ENCODE results near the gene ELOVL7.

Gene ELOVL7

DNA sequence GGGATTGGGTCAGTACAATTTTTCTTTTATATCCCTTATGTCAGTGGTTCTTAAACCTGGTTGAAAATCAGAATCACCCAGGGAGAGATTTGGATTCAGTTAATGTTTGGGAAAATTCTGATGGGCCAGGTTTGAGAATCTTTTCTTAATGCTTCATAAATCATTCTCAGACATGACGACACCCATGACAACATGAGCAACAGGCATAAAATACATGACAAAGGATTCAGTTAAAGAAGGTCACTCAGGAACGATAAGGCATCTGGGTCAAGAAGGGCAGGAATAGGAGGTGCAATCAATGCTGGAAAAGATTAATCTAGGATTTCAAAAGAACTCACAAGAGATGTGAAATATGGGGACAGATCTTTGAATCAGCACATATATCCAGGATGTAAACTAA, 41.8 kb downstream of the ELOVL7 start:
- TF ChIP-seq SIN3A (IDR thresholded peaks at IDR 0.05; ENCODE audit: borderline replicate concordance, insufficient read depth, low read length): no peak
- no peak for TF ChIP-seq POLR2AphosphoS5 (IDR thresholded peaks at IDR 0.05; ENCODE audit: low read depth, low read length)
- TF ChIP-seq, protein P1, sequence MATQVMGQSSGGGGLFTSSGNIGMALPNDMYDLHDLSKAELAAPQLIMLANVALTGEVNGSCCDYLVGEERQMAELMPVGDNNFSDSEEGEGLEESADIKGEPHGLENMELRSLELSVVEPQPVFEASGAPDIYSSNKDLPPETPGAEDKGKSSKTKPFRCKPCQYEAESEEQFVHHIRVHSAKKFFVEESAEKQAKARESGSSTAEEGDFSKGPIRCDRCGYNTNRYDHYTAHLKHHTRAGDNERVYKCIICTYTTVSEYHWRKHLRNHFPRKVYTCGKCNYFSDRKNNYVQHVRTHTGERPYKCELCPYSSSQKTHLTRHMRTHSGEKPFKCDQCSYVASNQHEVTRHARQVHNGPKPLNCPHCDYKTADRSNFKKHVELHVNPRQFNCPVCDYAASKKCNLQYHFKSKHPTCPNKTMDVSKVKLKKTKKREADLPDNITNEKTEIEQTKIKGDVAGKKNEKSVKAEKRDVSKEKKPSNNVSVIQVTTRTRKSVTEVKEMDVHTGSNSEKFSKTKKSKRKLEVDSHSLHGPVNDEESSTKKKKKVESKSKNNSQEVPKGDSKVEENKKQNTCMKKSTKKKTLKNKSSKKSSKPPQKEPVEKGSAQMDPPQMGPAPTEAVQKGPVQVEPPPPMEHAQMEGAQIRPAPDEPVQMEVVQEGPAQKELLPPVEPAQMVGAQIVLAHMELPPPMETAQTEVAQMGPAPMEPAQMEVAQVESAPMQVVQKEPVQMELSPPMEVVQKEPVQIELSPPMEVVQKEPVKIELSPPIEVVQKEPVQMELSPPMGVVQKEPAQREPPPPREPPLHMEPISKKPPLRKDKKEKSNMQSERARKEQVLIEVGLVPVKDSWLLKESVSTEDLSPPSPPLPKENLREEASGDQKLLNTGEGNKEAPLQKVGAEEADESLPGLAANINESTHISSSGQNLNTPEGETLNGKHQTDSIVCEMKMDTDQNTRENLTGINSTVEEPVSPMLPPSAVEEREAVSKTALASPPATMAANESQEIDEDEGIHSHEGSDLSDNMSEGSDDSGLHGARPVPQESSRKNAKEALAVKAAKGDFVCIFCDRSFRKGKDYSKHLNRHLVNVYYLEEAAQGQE (IDR thresholded peaks at IDR 0.05; ENCODE audit: insufficient read depth in 1 of 2, low read depth in 2 of 2, low read length in 2 of 2): no peak
- TF ChIP-seq FOXP2 (optimal IDR thresholded peaks at IDR 0.05; ENCODE audit: borderline replicate concordance, extremely low read depth, extremely low read length, insufficient read depth): no peak
- TF ChIP-seq TAF1 (IDR thresholded peaks at IDR 0.05; ENCODE audit: borderline replicate concordance, insufficient read depth, low read length): no peak

DNA sequence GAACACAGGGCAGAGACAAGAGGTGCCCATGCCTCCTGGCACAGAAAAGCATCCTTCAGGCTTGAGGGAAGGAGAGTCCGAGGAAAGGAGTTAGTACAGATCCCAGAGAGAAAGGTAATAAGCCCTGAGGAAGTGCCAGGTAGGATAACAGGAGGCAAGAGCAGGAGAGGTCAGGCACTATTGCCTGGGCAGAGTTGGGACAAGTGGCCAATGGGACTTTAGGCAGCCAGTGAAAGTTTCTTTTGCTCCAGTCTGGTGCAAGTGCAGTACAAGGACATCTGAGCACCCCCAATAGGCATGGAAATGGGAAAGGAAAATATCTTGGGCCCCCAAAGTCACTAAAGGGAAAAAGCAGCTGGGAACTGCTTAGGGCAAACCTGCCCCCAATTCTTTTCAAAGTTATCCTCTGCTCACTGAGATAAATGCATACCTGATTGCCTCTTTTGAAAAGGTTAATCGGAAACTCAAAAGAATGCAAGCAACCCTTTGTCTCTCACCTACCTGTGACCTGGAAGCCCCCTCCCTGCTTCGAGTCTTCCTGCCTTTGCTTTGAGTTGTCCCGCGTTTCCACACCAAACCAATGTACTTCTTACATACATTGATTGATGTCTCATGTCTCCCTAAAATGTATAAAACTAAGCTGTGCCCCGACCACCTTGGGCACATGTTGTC, 46.5 kb downstream of the ELOVL7 start:
- no peak for TF ChIP-seq TAF1 (IDR thresholded peaks at IDR 0.05; ENCODE audit: borderline replicate concordance, insufficient read depth, low read length)

DNA sequence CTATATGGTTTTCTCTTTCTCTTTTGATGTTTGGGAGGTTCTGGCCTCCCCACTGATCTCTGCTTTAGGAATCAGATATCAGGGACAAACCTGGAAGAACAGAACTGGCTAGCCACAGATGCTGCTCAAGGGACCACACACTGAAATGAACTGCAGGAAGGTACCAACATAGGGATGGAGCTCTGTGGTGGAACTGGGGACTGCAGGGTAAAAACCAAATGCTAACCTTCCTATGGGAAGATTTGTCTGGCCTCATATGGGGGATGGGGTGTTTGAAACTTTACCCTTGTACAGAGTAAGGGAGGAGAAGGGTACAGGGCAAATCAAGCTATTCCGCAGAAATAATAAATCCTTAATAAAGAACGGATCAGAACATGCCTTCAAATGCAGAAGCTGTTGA, 49.4 kb downstream of the ELOVL7 start:
- no peak for TF ChIP-seq SIN3A (IDR thresholded peaks at IDR 0.05; ENCODE audit: borderline replicate concordance, insufficient read depth, low read length)
- TF ChIP-seq, protein P1 (IDR thresholded peaks at IDR 0.05; ENCODE audit: insufficient read depth in 1 of 2, low read depth in 2 of 2, low read length in 2 of 2): no peak
- TF ChIP-seq POLR2AphosphoS5 (IDR thresholded peaks at IDR 0.05; ENCODE audit: low read depth, low read length): no peak
- no peak for TF ChIP-seq FOXP2 (optimal IDR thresholded peaks at IDR 0.05; ENCODE audit: borderline replicate concordance, extremely low read depth, extremely low read length, insufficient read depth)
- no peak for TF ChIP-seq TAF1 (IDR thresholded peaks at IDR 0.05; ENCODE audit: borderline replicate concordance, insufficient read depth, low read length)

DNA sequence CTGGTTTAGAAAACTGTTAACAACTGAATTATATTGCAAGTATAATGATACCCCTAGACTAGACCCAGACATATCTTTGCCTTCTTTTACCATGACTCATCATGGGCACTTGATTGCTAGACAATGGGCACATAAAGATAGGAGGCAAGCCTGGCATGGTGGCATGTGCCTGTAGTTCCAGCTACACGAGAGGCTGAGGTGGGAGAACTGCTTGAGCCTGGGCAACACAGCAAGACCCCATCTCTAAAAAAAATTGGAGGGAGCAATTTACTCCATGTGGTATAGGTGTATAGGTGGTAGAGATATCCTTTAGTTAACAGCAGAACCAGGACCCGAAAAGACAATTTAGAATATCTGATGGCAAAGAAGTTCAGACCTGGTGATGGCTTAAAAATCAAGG, 51.6 kb downstream of the ELOVL7 start:
- TF ChIP-seq SIN3A (IDR thresholded peaks at IDR 0.05; ENCODE audit: borderline replicate concordance, insufficient read depth, low read length): no peak
- TF ChIP-seq, protein P1 (IDR thresholded peaks at IDR 0.05; ENCODE audit: insufficient read depth in 1 of 2, low read depth in 2 of 2, low read length in 2 of 2): no peak
- TF ChIP-seq FOXP2 (optimal IDR thresholded peaks at IDR 0.05; ENCODE audit: borderline replicate concordance, extremely low read depth, extremely low read length, insufficient read depth): no peak
- TF ChIP-seq POLR2AphosphoS5 (IDR thresholded peaks at IDR 0.05; ENCODE audit: low read depth, low read length): no peak
- no peak for TF ChIP-seq TAF1 (IDR thresholded peaks at IDR 0.05; ENCODE audit: borderline replicate concordance, insufficient read depth, low read length)

DNA sequence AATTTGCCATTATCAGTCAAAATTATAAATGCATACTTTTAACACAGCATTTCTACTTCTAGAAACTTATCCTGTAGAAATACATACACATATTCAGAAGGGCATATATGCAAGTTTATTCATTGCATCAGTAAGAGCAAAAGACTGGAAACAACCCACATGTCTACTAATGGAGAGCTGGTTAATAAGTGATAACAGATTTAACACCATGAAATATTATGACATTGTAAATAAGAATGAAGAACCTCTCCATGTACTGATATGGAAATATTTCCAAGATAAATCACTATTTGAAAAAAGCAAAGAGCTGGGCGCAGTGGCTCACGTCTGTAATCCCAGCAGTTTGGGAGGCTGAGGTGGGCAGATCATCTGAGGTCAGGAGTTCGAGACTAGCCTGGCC, 54.5 kb downstream of the ELOVL7 start:
- no peak for TF ChIP-seq TAF1 (IDR thresholded peaks at IDR 0.05; ENCODE audit: borderline replicate concordance, insufficient read depth, low read length)
- TF ChIP-seq FOXP2 (optimal IDR thresholded peaks at IDR 0.05; ENCODE audit: borderline replicate concordance, extremely low read depth, extremely low read length, insufficient read depth): no peak
- TF ChIP-seq, protein P1 (IDR thresholded peaks at IDR 0.05; ENCODE audit: insufficient read depth in 1 of 2, low read depth in 2 of 2, low read length in 2 of 2): no peak
- TF ChIP-seq POLR2AphosphoS5 (IDR thresholded peaks at IDR 0.05; ENCODE audit: low read depth, low read length): no peak
- TF ChIP-seq SIN3A (IDR thresholded peaks at IDR 0.05; ENCODE audit: borderline replicate concordance, insufficient read depth, low read length): no peak
